ENCODE measurements around the gene GBF1. TPM values are rescaled to one million over a fixed set of nuclear protein-coding genes. Genes with fewer than 3 reads are reported as not detected.

The GBF1 gene
- total RNA-seq, 1 experiment from 2014 or later, result 28.3 TPM

DNA sequence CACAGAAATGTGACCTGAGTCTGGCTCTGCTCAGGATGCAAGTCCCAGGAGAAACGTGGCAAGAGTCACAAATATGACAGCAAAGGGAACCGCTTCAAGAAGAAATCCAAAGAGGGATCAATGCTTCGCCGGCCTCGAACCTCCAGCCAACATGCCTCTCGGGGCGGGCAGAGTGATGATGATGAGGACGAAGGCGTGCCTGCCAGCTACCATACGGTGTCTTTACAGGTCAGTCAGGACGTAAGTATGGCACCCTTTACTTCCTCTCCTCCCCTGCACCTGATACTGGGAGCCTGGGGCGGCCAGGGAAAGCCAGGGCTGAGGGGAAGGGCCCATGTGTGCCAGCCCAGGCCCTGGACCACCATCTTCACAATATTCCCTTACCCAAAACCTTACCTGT is 131.6 kb downstream of the GBF1 start:
- Histone ChIP-seq H3K79me2 (ENCODE audit: low read depth) (no peaks in the 10 kb centered on the region), H3K4me3 (no peak overlapping the region), H4K20me1 (ENCODE audit: insufficient read depth) (no peaks in the 10 kb centered on the region), H2AFZ (no peak overlapping the region), H3K4me2 (no peak overlapping the region), H3K9me2 (ENCODE audit: insufficient read depth) (no peaks in the 10 kb centered on the region), H3K4me1 (replicated peaks; ENCODE audit: insufficient read depth) (0 out of 2 replicates have a peak, but pooled peaks cover 4% of the 10 kb centered on the region), H3F3A (ENCODE audit: insufficient read depth, low read depth) (no peaks in the 10 kb centered on the region), H3K27ac (no peak overlapping the region), H3K36me3 (ENCODE audit: low read depth) (no peaks in the 10 kb centered on the region), H3K9me3 (ENCODE audit: insufficient read depth, low read depth) (no peaks in the 10 kb centered on the region), H3K27me3 (ENCODE audit: insufficient read depth, low read depth) (no peaks in the 10 kb centered on the region)
- CTCF ChIA-PET, result interaction anchor here (0.6 kb wide), 1 partner anchor 55 kb away, joined by 3 read pairs; the partner anchor contains the start of gene CUEDC2
- no peak for DNase-seq
- POLR2A ChIA-PET (ENCODE audit: unreplicated experiment), result no interaction called here
- TF ChIP-seq EZH2 (IDR thresholded peaks at IDR 0.05; ENCODE audit: low read depth) (no peak), CTCF (conservative IDR thresholded peaks at IDR 0.05) (no peak)
- intact Hi-C loops (cut with micrococcal nuclease; ENCODE audit: unreplicated experiment), result no loop called here
- BruUV-seq (replicated peaks), result no TSS peak

DNA sequence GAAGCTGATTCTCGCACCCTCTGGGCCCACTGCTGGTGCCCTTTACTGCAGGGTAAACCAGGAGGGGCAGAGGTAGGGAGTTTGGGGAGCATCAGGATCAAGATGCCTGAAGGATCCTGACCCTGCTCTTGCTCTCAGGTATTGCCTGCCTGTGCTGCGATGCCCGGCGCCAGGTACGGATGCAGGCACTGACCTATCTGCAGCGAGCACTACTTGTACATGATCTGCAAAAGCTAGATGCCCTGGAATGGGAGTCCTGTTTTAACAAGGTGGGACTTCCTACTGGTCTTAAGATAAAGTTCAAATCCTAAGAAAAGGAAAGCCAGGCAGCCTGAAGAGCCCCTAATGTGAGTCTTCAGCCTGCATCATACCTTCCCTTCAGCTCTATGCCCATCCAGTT is 134.1 kb downstream of the GBF1 start:
- H4K20me1 ChIP-seq (ENCODE audit: insufficient read depth), result no peaks in the 10 kb centered on the region
- no peaks in the 10 kb centered on the region for H3K27me3 ChIP-seq (ENCODE audit: insufficient read depth, low read depth)
- CTCF ChIA-PET, result interaction anchor here (0.6 kb wide), 1 partner anchor 10 kb away, joined by 4 read pairs; no protein-coding TSS in a partner anchor
- H3K79me2 ChIP-seq (ENCODE audit: low read depth), result no peaks in the 10 kb centered on the region
- intact Hi-C loops (cut with micrococcal nuclease; ENCODE audit: unreplicated experiment), result no loop called here
- H3F3A ChIP-seq (ENCODE audit: insufficient read depth, low read depth), result no peaks in the 10 kb centered on the region
- POLR2A ChIA-PET (ENCODE audit: unreplicated experiment), result interaction anchor here (0.6 kb wide), 1 partner anchor 223 kb away, joined by 6 read pairs; no protein-coding TSS in a partner anchor
- no peak for DNase-seq
- BruUV-seq (replicated peaks), result no TSS peak
- H2AFZ ChIP-seq, result no peak overlapping the region
- no peaks in the 10 kb centered on the region for H3K9me3 ChIP-seq (ENCODE audit: insufficient read depth, low read depth)
- no peak overlapping the region for H3K27ac ChIP-seq
- H3K4me2 ChIP-seq, result no peak overlapping the region
- no peaks in the 10 kb centered on the region for H3K9me2 ChIP-seq (ENCODE audit: insufficient read depth)
- no peak for TF ChIP-seq CTCF (conservative IDR thresholded peaks at IDR 0.05)
- no peak for TF ChIP-seq EZH2 (IDR thresholded peaks at IDR 0.05; ENCODE audit: low read depth)
- H3K4me1 ChIP-seq (replicated peaks; ENCODE audit: insufficient read depth), result 0 out of 2 replicates have a peak, but pooled peaks cover 4% of the 10 kb centered on the region
- H3K36me3 ChIP-seq (ENCODE audit: low read depth), result no peaks in the 10 kb centered on the region
- no peak overlapping the region for H3K4me3 ChIP-seq

DNA sequence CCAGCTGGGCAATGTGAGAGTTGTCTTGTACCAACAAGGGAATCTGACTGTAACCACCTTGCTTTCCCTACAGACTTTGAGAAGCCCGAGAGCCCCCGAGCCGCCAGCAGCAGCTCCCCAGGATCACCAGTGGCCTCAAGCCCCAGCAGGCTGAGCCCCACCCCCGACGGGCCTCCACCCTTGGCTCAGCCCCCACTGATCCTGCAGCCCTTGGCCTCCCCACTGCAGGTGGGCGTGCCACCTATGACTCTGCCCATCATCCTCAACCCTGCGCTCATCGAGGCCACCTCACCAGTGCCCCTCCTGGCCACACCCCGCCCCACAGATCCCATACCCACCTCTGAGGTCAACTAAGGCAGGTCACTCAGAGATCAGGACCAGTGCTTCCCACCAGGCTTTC is 136.7 kb downstream of the GBF1 start:
- Histone ChIP-seq H3K4me3 (no peak overlapping the region), H3K4me1 (replicated peaks; ENCODE audit: insufficient read depth) (0 out of 2 replicates have a peak, but pooled peaks cover 4% of the 10 kb centered on the region), H3K79me2 (ENCODE audit: low read depth) (no peaks in the 10 kb centered on the region), H2AFZ (no peak overlapping the region), H3K4me2 (no peak overlapping the region), H3K27me3 (ENCODE audit: insufficient read depth, low read depth) (no peaks in the 10 kb centered on the region), H3K36me3 (ENCODE audit: low read depth) (no peaks in the 10 kb centered on the region), H3K9me2 (ENCODE audit: insufficient read depth) (no peaks in the 10 kb centered on the region), H3K27ac (no peak overlapping the region), H3F3A (ENCODE audit: insufficient read depth, low read depth) (peaks cover 4% of the 10 kb centered on the region; the same call in 1 of the 2 replicates), H3K9me3 (ENCODE audit: insufficient read depth, low read depth) (no peaks in the 10 kb centered on the region), H4K20me1 (ENCODE audit: insufficient read depth) (no peaks in the 10 kb centered on the region)
- no TSS peak for BruUV-seq (replicated peaks)
- intact Hi-C loops (cut with micrococcal nuclease; ENCODE audit: unreplicated experiment), result no loop called here
- ChIA-PET POLR2A (ENCODE audit: unreplicated experiment) (no interaction called here), CTCF (interaction anchor here (0.6 kb wide), 1 partner anchor 311 kb away, joined by 5 read pairs; no protein-coding TSS in a partner anchor)
- no peak for DNase-seq
- no peak for TF ChIP-seq CTCF (conservative IDR thresholded peaks at IDR 0.05)
- no peak for TF ChIP-seq EZH2 (IDR thresholded peaks at IDR 0.05; ENCODE audit: low read depth)
